Ishikawa (cell line): ENCODE measurements around the gene APBA2.

Experiments used
- CREB1 ChIP-seq: IDR thresholded peaks from 2 replicates; pipeline ENCODE4 v1.6.1; 2012; ENCODE audit warnings: low read depth
- EGR1 ChIP-seq: IDR thresholded peaks from 2 replicates; pipeline ENCODE4 v1.6.1; 2012
- EP300 ChIP-seq: IDR thresholded peaks from 2 replicates; pipeline ENCODE4 v1.6.1; 2012; ENCODE audit warnings: borderline replicate concordance
- FOXM1 ChIP-seq: IDR thresholded peaks from 2 replicates; pipeline ENCODE4 v1.6.1; 2012; ENCODE audit warnings: low read depth, borderline replicate concordance
- MAX ChIP-seq: IDR thresholded peaks from 2 replicates; pipeline ENCODE4 v1.6.1; 2012
- NFIC ChIP-seq: IDR thresholded peaks from 2 replicates; pipeline ENCODE4 v1.6.1; 2012
- RAD21 ChIP-seq: IDR thresholded peaks from 2 replicates; pipeline ENCODE4 v1.6.1; 2012; ENCODE audit warnings: low read depth
- REST ChIP-seq: IDR thresholded peaks from 2 replicates; pipeline ENCODE4 v1.6.1; 2012; ENCODE audit warnings: low read depth, mild to moderate bottlenecking
- TAF1 ChIP-seq: IDR thresholded peaks from 2 replicates; pipeline ENCODE4 v1.6.1; 2012; ENCODE audit warnings: low read depth, mild to moderate bottlenecking
- TCF12 ChIP-seq: IDR thresholded peaks from 2 replicates; pipeline ENCODE4 v1.6.1; 2012; ENCODE audit warnings: low read depth
- TEAD4 ChIP-seq: IDR thresholded peaks from 2 replicates; pipeline ENCODE4 v1.6.1; 2012
- YY1 ChIP-seq: IDR thresholded peaks from 2 replicates; pipeline ENCODE4 v1.6.1; 2012; ENCODE audit warnings: low read depth
- ZBTB7A ChIP-seq: IDR thresholded peaks from 2 replicates; pipeline ENCODE4 v1.6.1; 2012; ENCODE audit warnings: low read depth

- TF ChIP-seq ZBTB7A: no peak
- TF ChIP-seq REST: no peak
- no peak for TF ChIP-seq MAX
- TF ChIP-seq YY1: no peak
- TF ChIP-seq FOXM1: no peak
- no peak for TF ChIP-seq EP300
- TF ChIP-seq TEAD4: no peak
- TF ChIP-seq RAD21: no peak
- no peak for TF ChIP-seq EGR1
- no peak for TF ChIP-seq NFIC
- TF ChIP-seq TCF12: no peak
- no peak for TF ChIP-seq CREB1
- TF ChIP-seq TAF1: no peak
These were observed 176.9 kb downstream of the APBA2 start for GRCh38 chr15:29062626-29063025.
